HG02763 (cell line): Measurements from ENCODE around the gene MT1HL1.
"Not testable (repeated sequence)": the region's sequence is repeated elsewhere in the genome, so short reads cannot be mapped to it uniquely, and the experiment has no call there.

ENCODE experiments used
- ATAC-seq: cut with Tn5 transposase; IDR thresholded peaks from one replicate; pipeline ENCODE4 v1.9.1; 2021; ENCODE audit warnings: mild to moderate bottlenecking, moderate library complexity; ENCODE audit not compliant: unreplicated experiment

MT1HL1 gene

DNA sequence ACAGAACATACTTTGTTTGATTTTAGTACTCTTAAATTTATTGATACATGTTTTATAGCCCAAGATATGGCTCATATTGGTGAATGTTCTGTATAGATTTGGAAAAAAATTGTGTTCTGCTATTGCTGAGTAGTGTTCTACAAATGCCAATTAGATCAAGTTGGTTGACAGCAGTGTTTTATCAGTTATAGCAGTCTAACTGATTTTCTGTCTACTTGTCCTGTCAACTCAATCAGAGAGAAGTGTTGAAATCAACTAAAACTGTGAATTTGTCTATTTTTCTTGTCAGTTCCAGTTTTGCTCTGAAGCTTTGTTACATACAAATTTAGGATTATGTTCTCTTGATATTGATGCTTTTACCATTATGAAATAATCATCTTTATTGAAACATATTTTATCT lies 14.7 kb upstream of the MT1HL1 start:
- ATAC-seq = no peak

DNA sequence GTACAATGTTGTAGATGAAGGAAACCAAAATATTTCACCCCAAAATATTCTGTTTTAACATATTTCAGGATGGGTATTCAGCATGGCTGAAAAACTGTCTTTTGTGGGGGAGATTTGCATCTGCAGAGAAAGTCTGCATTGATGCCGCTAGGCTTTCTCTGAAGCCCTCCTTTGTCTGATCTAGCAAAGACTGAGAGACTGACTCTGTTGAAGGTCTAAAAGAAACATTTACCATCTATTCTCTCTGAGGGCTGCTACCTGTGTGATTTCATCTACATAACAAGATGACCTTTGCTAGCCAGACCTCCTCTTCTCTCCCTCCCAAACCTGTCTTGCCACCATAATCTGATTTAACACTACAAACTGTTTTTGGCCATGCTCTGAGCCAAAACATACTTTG lies 12.4 kb upstream of the MT1HL1 start:
- ATAC-seq = no peak

DNA sequence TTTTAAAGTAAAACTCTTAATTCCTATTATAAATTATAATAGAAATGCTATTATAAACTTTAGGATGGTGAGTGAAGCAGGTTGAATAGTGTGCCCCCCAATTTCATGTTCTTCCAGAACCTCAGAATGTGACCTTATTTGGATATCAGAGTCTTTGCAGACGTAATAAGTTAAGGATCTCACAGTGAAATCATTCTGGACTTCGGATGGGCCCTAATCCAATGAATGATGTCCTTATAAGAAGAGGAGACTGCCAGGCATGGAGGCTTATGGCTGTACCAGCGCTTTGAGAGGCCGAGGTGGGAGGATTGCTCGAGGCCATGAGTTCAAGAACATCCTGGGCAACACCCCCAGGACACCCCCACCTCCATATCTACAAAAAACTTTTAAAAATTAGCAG lies 9.4 kb upstream of the MT1HL1 start:
- no peak for ATAC-seq

DNA sequence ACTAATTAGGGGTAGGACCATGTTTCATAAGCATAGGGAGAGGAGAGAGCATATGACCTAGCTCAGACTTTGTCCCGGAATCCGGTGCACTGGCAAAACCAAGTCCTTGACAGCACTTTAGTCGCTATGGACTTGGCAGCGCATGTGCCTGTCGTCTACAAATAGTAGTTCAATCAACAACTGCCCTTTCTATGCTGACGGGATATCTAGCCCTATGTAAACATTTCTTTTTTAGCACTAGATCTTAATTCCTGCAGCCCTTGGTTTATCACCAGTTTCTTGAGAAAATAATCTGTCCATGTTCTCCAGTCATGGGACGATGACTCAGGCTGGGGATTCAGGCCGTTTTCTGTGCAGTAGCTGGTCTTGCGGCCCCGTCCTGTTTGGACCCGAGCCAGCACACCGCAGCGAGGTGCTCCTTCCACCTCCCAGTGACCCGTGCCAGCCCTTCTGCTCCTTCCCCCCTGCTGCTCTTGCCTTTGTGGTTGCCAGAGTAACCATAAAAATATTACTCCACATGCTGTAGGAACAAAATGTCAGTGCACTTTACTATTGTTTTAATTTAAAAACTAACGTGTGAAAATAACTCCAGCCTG lies 8.6 kb upstream of the MT1HL1 start:
- no peak for ATAC-seq

DNA sequence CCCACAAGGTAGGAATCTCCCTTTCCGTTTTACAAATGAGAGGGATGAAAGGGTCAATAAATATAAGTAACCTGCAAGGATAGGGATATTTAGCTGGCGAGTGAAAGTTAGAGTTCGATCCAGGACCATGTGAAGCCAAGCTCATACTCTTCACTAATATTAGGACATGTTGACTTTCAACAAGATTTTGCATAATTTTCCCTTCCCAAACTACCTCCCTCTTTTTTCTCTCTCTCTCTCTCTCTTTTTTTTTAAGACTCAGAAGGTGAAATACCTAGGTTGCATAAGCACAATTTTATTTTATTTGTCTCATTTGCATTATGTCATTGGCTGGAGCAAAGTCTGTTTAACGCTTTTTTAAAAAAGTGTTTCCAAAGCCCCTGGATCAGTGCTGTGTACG lies 8.1 kb upstream of the MT1HL1 start:
- no peak for ATAC-seq

DNA sequence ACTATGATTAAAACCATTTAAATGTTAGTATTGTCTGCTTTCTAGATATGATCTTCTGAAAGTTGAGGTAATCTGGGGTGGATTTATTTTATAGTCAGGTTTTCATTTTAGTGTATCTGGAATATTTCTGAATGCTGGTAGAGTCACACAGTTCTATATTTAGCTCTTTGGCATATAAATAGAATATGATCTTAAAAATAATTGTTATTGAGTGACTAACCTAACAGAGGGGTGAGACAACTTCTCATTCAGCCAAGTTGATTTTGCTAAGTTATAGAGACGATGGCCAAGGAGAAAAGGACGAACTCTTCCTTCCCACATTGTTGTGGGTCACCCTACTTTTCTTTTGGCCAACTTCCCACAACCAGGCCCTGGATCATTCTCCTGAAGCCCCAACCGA lies 7.2 kb upstream of the MT1HL1 start:
- no peak for ATAC-seq

DNA sequence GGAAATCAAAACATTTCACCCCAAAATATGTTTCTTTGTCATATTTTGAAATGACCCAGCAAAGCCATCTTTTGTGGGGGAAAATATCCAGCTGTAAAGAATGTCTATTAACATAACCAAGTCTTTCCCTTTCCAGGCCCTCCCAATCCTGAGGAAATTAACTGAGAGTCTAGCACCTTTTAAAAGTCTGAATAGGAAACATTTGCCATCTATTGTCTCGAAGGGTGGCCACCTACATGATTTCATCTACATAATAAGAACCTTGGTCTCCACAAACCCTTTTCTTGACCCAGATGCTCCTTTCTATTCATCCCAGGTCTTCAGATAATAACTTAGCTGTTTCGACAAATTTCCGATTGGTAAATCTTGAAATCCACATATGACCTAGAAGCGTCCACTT lies 5.4 kb upstream of the MT1HL1 start:
- no peak for ATAC-seq

DNA sequence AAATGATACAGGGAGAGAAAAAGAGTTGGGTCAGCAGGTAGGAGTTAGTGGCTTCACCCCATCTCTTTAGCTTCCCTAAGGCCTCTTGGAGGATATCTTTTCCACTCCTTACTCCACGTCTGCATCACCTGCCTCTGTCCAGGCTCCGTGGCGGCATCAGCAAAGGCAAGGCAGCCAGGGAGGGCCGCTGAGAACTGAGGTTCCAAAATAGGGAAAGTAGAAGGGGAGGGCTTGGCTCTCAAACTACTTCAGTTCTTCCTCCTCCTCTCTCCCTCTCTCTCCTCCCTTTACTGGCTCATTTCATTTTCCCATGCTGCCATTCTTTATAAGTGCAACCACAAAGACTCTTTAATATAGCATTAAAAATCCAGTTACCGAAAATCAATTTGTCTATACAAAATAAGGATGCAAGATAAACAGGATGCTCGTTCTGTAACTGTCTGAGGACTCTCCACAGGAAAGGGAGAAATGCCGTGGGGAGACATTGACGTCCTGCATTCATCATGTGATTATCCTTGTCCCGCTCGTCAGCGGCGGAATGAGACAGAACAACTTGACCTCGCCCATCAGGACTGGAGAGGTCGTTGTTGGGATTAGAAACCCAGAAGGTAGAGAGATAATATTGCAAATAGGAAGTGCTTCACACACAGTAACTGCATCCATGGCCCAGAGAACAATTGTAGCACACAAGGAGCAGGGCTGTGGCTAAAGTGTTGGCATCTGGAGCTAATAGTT lies 3.1 kb upstream of the MT1HL1 start:
- ATAC-seq = no peak

DNA sequence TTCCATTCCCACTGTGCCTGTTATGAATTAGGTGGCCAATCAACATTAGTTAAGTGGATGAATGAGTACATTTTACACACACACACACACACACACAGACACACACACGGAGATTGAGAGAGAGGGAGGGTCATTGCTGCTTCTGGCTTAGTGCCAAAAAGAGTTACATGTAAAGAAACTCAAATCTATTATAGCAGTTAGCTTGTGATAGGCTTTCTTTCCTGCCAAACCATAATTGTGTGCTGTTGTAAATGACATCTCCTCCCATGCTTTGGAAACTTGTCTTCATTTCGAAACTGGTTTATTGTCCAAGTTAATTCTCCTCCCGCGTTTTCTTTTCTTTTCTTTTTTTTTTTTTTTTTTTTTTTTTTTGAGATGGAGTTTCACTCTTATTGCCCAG lies 1.4 kb upstream of the MT1HL1 start:
- no peak for ATAC-seq

DNA sequence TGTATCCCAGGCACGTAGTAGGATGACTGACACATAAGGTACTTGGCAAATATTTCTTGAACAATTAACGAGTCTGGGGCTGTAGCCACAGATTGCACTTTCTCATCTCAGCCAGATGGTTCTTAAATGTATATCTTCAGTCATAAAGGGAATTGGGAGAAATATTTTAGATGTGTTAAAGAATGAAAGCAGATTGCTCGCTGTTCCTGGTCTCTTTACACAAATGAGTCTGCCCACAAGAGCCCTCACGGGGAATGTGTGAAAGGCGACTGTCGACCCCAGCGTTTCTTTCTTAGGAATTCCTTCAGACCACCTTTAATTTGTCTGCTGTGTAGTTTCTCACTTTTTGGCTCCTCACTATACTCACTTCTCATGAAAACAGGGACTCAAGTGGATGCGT lies 725 bp downstream of the MT1HL1 start:
- no peak for ATAC-seq

DNA sequence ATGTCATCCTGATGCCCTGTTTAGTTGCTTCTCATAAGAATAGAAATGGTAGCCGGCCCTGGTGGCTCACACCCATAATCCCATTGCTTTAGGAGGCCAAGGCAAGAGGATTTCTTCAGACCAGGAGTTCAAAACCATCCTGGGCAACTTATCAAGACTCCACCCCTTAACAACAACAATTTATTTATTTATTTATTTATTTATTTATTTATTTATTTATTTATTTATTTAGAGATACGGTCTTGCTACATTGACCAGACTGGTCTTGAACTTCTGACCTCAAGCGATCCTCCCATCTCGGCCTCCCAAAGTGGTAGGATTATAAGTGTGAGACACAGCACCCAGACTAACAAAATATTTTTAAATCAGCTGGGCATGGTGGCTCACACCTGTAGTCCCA lies 4.0 kb downstream of the MT1HL1 start:
- no peak for ATAC-seq

DNA sequence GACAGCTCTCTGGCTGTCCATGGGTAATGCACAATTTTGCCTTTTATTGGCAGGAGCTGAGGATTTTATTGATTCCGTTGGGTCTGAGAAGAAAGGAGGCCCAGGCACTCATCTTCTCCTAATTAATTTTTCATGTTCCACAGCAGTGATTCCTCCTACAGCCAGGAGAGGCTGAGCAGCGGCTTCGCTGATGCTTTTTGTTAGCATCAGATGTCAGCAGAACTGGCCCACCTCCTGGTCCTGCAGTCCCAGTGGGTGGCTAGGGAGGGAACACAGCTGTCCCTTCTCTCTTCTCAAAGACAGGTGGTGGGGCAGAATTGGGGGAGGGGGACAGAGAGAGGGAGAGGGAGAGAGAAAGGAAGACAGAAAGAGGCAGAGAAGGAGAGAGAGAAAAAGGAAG lies 5.7 kb downstream of the MT1HL1 start:
- ATAC-seq = no peak

DNA sequence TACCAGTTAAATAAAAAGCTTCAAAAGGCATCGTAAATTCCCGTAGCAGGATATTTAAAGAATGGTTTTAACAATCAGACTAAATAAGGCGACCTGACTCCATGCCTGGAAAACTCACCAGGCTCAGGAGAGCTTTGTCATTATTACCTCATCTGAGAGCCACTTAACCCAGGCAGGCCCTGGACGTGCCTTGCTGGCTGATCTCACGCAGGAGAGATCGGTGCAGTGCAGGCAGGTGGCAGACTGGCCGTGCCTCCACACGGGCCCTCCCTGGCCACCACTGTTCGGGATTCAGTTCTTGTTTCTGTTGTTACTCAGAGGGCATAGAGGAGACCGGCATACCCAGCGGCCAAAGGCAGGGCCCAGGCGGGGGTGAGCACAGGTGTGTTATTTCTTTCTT lies 6.4 kb downstream of the MT1HL1 start:
- no peak for ATAC-seq

DNA sequence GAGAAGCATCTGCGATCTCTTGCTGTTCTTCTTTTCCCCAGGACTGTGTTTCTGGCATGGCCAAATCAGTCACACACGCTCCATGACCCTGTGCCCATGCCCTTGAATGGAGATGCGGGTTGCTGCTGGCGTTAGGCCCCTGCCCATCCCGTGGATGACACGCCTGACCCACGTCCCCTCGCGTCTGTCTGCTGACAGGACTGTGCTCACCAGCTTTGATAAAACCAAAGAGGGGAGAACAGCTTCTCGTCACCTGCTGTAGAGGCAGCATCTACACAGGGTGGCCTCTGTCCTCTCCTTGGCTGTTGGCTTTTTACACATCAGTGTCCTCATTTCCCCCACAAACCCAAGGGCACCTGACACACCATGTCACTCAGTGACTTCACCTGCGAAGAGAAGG lies 6.9 kb downstream of the MT1HL1 start:
- no peak for ATAC-seq

DNA sequence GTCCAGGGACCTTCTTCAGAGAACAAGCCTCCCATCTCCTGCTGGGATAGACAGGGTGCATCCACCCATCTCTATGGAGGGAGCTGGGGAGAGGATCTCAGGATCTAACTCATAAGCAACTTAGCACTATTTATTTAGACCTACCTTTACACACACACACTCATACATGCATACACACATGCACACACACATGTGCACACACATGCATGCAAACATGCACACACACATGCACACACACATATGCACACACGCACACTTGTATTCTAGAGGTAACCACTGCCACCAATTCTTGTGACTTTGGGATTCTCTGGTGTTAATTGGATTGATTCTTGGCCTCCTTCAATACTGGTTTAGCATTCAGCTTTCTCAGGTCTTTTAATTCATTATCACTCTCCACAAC lies 9.8 kb downstream of the MT1HL1 start:
- no peak for ATAC-seq

DNA sequence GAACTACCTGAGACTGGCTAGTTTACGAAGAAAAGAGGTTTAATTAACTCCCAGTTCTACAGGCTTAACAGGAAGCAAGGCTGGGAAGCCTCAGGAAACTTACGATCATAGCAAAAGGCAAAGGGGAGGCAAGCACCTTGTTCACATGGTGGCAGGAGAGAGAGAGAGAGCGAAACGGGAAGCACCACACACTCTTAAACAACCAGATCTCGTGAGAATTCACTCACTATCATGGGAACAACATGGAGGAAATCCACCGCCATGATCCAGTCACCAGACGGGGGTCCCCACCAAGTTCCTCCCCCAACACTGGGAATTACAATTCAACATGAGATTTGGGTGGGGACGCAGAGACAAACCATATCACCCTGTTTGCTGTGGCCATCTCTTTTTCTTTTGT lies 11.8 kb downstream of the MT1HL1 start:
- ATAC-seq = no peak

DNA sequence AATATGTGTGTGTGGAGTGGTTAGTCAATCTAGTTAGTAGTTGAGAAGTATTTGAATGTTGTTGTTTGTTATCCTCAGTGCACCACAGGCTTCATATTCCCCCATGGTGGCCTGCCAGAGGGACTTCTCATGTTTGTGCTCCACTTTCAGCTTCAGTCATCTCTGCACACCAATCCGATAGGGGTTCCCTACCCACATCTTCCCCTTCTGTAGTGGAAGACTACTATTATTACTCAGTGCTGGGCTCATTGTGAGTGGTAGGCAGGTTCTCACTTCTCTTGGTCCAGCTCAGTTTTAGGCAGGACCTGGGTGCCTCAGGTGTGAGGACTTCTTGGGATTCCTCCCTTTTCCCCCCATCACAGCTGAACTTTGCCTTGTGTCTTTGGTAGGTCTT lies 14.2 kb downstream of the MT1HL1 start:
- peak; percentile 41 for ATAC-seq

DNA sequence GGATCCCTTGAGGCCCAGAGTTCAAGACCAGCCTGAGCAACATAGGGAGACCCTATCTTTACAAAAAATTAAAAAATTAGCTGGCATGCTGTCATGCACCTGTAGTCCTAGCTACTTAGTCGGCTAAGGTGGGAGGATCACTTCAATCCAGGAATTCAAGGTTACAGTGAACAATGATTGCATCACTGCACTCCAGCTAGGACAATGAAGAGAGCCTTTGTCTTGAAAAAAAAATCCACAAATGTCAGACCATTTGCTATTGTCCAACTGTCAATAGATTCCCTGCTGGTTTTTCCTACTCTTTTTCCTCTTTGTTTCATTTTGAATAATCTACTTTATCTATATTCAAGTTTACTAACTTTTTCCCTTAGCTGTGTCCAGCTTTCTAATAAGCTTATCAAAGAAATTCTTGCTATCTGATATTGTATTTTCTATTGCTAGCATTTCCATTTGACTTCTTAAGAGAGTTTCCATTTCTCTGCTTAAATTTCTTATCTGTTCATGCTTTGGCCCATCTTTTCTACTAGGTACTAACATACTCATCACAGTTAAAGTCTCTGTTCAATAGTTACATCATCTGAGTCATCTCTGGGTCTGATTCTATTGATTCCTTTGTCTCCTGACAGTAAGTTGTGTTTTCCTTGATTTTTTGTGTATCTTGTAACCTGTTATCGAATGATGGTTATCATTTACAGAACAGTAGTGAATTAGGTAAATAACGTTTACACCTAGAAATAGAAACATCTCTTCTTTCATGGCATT lies 14.8 kb downstream of the MT1HL1 start:
- no peak for ATAC-seq

DNA sequence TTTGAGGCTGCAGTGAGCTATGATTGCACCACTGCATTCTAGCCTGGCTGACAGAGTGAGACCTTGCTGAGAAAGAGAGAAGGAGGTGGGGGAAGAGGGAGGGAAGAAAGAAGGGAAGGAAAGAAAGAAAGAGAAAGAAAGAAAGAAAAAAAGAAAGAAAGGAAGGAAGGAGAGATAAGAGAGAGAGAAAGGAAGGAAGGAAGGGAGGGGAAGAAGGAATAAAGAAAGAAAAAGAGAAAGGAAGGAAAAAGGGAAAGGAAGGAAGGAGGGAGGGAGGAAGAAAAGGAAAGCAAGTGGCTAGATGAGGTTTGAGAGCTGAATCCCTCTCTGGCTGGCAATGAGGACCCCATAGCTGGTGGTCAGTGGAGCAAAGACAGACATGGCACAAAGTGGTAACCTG lies 20.4 kb downstream of the MT1HL1 start:
- ATAC-seq = no peak

DNA sequence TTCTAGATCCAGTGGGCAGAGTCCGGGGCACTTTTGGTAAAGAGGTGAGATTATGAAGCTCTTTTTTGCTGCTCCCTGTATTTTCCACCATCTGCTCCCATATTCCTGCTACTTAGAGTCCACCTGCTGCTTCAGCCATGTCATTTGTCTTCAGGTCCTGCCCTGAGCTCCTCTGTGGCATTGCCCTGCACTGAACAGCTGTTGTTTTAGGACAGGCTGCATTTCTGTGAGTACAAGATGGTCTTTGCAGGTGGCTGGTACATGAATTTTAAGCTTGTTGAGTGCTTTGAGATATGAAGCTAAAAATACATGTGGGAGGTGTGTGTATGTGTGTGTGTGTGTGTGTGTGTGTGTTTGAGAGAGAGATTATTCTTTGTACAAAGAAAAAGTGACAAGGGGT lies 21.9 kb downstream of the MT1HL1 start:
- no peak for ATAC-seq

DNA sequence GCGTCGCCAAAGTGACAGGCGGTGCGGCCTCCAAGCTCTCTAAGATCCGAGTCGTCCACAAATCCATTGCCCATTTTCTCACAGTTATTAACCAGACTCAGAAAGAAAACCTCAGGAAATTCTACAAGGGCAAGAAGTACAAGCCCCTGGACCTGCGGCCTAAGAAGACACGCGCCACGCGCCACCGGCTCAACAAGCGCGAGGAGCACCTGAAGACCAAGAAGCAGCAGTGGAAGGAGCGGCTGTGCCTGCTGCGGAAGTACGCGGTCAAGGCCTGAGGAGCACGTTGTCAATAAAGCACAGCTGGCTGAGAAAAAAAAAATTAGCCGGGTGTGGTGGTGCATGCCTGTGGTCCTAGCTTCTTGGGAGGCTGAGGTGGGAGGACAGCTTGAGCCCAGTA lies 22.8 kb downstream of the MT1HL1 start:
- not testable (repeated sequence) for ATAC-seq

DNA sequence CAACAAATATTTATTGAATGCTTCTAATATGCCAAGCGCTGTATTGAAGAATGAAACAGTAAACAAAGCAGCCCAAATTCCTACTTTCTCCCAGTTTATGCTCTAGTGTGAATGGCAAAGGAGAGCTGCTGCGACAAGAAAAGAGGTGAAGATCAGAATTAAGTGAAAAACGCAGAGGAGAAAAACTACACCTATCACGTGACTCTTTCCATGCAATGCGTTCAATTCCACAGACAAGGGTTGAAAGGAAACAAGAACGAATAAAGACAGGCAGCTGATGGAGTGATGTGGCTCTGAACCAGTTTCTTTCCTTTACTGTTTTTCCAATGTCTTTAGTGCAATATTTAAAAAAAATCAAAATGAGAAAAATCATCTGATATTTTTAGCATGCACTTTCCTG lies 23.6 kb downstream of the MT1HL1 start:
- no peak for ATAC-seq
